Endodermal cell (in vitro differentiated cells): Measurements from ENCODE around the gene MYCBP2. TPM values are rescaled to one million over a fixed set of nuclear protein-coding genes. Genes with fewer than 3 reads are reported as not detected.
A peak's percentile ranks its signal among the peaks of the same experiment; 100 is the strongest.

Experiments used
- DNase-seq: peaks from one replicate; pipeline ENCODE4 v3.0.0-alpha.2; 2017
- H3K27ac ChIP-seq: 2 replicates; pipeline ENCODE4 v1.5.1; 2013; ENCODE audit warnings: mild to moderate bottlenecking, low read depth, low read length, moderate library complexity
- H3K27me3 ChIP-seq: 2 replicates; pipeline ENCODE4 v1.6.1; 2013; ENCODE audit warnings: mild to moderate bottlenecking, low read length, moderate library complexity; ENCODE audit not compliant: insufficient read depth, control insufficient read depth, poor library complexity, severe bottlenecking
- H3K36me3 ChIP-seq: 2 replicates; pipeline ENCODE4 v1.7.0; 2013; ENCODE audit warnings: mild to moderate bottlenecking, low read length, moderate library complexity; ENCODE audit not compliant: control insufficient read depth, insufficient read depth
- H3K4me1 ChIP-seq: one replicate; pipeline ENCODE4 v1.7.0; 2013; ENCODE audit warnings: low read length; ENCODE audit not compliant: control insufficient read depth, insufficient read depth
- H3K4me3 ChIP-seq: 2 replicates; pipeline ENCODE4 v1.5.1; 2013; ENCODE audit warnings: mild to moderate bottlenecking, low read length, moderate library complexity
- H3K9ac ChIP-seq: 2 replicates; pipeline ENCODE4 v1.6.1; 2013; ENCODE audit warnings: mild to moderate bottlenecking, low read length, moderate library complexity; ENCODE audit not compliant: poor library complexity, severe bottlenecking; ENCODE audit errors: extremely low read depth
- H3K9me3 ChIP-seq: 2 replicates; pipeline ENCODE4 v1.6.1; 2013; ENCODE audit warnings: mild to moderate bottlenecking, low read length, moderate library complexity; ENCODE audit not compliant: control insufficient read depth
- H3K27ac Mint-ChIP-seq: 2 replicates; pipeline ENCODE4 v1.8.0; 2020; ENCODE audit warnings: mixed read lengths
- H3K27me3 Mint-ChIP-seq: 2 replicates; pipeline ENCODE4 v1.8.0; 2021; ENCODE audit warnings: mild to moderate bottlenecking, mixed read lengths; ENCODE audit not compliant: insufficient read depth
- H3K36me3 Mint-ChIP-seq: 2 replicates; pipeline ENCODE4 v1.8.0; 2020; ENCODE audit warnings: low read depth, mixed read lengths
- H3K4me1 Mint-ChIP-seq: 2 replicates; pipeline ENCODE4 v1.8.0; 2020; ENCODE audit warnings: mixed read lengths
- H3K4me3 Mint-ChIP-seq: 2 replicates; pipeline ENCODE4 v1.8.0; 2020; ENCODE audit warnings: mild to moderate bottlenecking, moderate library complexity, mixed read lengths
- H3K9me3 Mint-ChIP-seq: 2 replicates; pipeline ENCODE4 v1.8.0; 2020; ENCODE audit warnings: mild to moderate bottlenecking, mixed read lengths
- WGBS, 2 experiments: methylation state at CpG; one replicate each; pipeline versions ENCODE4 v1.1.5 to v1.1.7; 2013; ENCODE audit warnings: missing lambda C conversion rate in 2 of 2, mixed read lengths in 1 of 2; ENCODE audit not compliant: insufficient coverage in 1 of 2, insufficient read length in 1 of 2; 5-methylcytosine and 5-hydroxymethylcytosine counted together
- long read RNA-seq, 4 experiments: library from polyadenylated mRNA in 2 of 4; library from RNA in 1 of 4; library from capped mRNA in 1 of 4; stranded (forward) in 3 of 4; unstranded in 1 of 4; transcript quantifications; one replicate each; pipeline ENCODE4 v2.0.0, GENCODE V29; 2020 to 2021; ENCODE audit warnings: inconsistent platforms in 1 of 4
- polyA plus RNA-seq, 2 experiments: library from polyadenylated mRNA; stranded (reverse); fragments of 50-300 nt; gene quantifications; one replicate each; pipeline ENCODE4 v1.2.3, GENCODE V29; 2013
- total RNA-seq, 2 donors: library from RNA; stranded (reverse); fragmentation: NEBNext Ultra II Directional in 1 of 2; extraction: Animal tissue kit (Norgen Biotek cat#: 25700) in 1 of 2; gene quantifications; 2 replicates in 1 of 2; 3 replicates in 1 of 2; pipeline ENCODE4 v1.2.1, GENCODE V29; 2021
- TF ChIP-seq, protein P1 (sequence below): fragments of 200-600 bp; sonication (generic); conservative IDR thresholded peaks from 2 replicates; pipeline ENCODE4 v1.5.0; 2021; ENCODE audit warnings: antibody characterized with exemption, mild to moderate bottlenecking

Gene MYCBP2, protein sequence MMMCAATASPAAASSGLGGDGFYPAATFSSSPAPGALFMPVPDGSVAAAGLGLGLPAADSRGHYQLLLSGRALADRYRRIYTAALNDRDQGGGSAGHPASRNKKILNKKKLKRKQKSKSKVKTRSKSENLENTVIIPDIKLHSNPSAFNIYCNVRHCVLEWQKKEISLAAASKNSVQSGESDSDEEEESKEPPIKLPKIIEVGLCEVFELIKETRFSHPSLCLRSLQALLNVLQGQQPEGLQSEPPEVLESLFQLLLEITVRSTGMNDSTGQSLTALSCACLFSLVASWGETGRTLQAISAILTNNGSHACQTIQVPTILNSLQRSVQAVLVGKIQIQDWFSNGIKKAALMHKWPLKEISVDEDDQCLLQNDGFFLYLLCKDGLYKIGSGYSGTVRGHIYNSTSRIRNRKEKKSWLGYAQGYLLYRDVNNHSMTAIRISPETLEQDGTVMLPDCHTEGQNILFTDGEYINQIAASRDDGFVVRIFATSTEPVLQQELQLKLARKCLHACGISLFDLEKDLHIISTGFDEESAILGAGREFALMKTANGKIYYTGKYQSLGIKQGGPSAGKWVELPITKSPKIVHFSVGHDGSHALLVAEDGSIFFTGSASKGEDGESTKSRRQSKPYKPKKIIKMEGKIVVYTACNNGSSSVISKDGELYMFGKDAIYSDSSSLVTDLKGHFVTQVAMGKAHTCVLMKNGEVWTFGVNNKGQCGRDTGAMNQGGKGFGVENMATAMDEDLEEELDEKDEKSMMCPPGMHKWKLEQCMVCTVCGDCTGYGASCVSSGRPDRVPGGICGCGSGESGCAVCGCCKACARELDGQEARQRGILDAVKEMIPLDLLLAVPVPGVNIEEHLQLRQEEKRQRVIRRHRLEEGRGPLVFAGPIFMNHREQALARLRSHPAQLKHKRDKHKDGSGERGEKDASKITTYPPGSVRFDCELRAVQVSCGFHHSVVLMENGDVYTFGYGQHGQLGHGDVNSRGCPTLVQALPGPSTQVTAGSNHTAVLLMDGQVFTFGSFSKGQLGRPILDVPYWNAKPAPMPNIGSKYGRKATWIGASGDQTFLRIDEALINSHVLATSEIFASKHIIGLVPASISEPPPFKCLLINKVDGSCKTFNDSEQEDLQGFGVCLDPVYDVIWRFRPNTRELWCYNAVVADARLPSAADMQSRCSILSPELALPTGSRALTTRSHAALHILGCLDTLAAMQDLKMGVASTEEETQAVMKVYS (N-terminal part only)
- total RNA-seq, result 10 to 100 TPM; 32.5 to 32.9 TPM
- polyA plus RNA-seq (2013, experiment 1 of 2), result 23.6 TPM
- 25.3 TPM for polyA plus RNA-seq (2013, experiment 2 of 2)
- long read RNA-seq, experiment 1, partial matches to known transcripts, result 6 of 8 reads
- long read RNA-seq, experiment 1, other reads (novel, unspliced or antisense), result 2 of 8 reads
- long read RNA-seq, experiment 2, partial matches to known transcripts, result 4 of 8 reads
- long read RNA-seq, experiment 2, other reads (novel, unspliced or antisense), result 4 of 8 reads
- long read RNA-seq, experiment 3, partial matches to known transcripts, result 5 of 9 reads
- long read RNA-seq, experiment 3, other reads (novel, unspliced or antisense), result 3 of 9 reads
- long read RNA-seq, experiment 4, result 0 reads

- H3K9me3 Mint-ChIP-seq, result no peaks in the 10 kb centered on the region
- Histone ChIP-seq H3K4me3 (peak within 1 kb of the TSS; percentile 78), H3K4me1 (no peaks in the 10 kb centered on the region), H3K27ac (peak within 1 kb of the TSS; percentile 78), H3K27me3 (peaks cover 68% of the 10 kb centered on the region), H3K9me3 (no peaks in the 10 kb centered on the region), H3K9ac (no peak within 1 kb of the TSS), H3K36me3 (no peaks in the 10 kb centered on the region)
- H3K27me3 Mint-ChIP-seq, result peaks cover 58% of the 10 kb centered on the region
- DNase-seq, result peak; percentile 99
- peak within 1 kb of the TSS; percentile 89 for H3K27ac Mint-ChIP-seq
- H3K4me1 Mint-ChIP-seq, result peaks cover 43% of the 10 kb centered on the region
- WGBS, 2 experiments, result 0 to 2% methylated on average over 1 to 33 of the region's 35 CpGs
- peak within 1 kb of the TSS; percentile 79 for H3K4me3 Mint-ChIP-seq
- TF ChIP-seq, protein P1, sequence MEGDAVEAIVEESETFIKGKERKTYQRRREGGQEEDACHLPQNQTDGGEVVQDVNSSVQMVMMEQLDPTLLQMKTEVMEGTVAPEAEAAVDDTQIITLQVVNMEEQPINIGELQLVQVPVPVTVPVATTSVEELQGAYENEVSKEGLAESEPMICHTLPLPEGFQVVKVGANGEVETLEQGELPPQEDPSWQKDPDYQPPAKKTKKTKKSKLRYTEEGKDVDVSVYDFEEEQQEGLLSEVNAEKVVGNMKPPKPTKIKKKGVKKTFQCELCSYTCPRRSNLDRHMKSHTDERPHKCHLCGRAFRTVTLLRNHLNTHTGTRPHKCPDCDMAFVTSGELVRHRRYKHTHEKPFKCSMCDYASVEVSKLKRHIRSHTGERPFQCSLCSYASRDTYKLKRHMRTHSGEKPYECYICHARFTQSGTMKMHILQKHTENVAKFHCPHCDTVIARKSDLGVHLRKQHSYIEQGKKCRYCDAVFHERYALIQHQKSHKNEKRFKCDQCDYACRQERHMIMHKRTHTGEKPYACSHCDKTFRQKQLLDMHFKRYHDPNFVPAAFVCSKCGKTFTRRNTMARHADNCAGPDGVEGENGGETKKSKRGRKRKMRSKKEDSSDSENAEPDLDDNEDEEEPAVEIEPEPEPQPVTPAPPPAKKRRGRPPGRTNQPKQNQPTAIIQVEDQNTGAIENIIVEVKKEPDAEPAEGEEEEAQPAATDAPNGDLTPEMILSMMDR, result no peak
- H3K36me3 Mint-ChIP-seq, result no peaks in the 10 kb centered on the region
These were observed at the start of gene MYCBP2 for GRCh38 chr13:77326905-77327604. TSS of gene MYCBP2 (minus strand) at chr13:77327094. CDS start at chr13:77326775, 319 bp downstream.

GRCh38 chr13:77375560-77376108 lies 48.7 kb upstream of the MYCBP2 start:
- WGBS, 2 experiments, result 89% methylated on average over 1 of the region's 1 CpG; no CpG with 5 or more reads in 1 of the 2 experiments
- H3K4me3 Mint-ChIP-seq, result no peak overlapping the region

More at GRCh38 chr13:77375560-77376108, 48.7 kb upstream of the MYCBP2 start:
- Histone ChIP-seq H3K27me3 (no peaks in the 10 kb centered on the region), H3K9ac (no peak overlapping the region), H3K27ac (no peak overlapping the region), H3K4me3 (no peak overlapping the region), H3K9me3 (no peaks in the 10 kb centered on the region), H3K36me3 (no peaks in the 10 kb centered on the region), H3K4me1 (no peaks in the 10 kb centered on the region)
- Mint-ChIP-seq H3K9me3 (no peaks in the 10 kb centered on the region), H3K27me3 (no peaks in the 10 kb centered on the region), H3K36me3 (no peaks in the 10 kb centered on the region), H3K27ac (no peak overlapping the region), H3K4me1 (peaks cover 23% of the 10 kb centered on the region)
- TF ChIP-seq, protein P1, result no peak
- no peak for DNase-seq
